ENCODE data around the gene SPAG4. TPM values are rescaled to one million over a fixed set of nuclear protein-coding genes. Genes with fewer than 3 reads are reported as not detected.

SPAG4 gene
- total RNA-seq, 1 experiment from 2014 or later, result 1.6 TPM

- TF ChIP-seq CTCF (IDR thresholded peaks at IDR 0.05; ENCODE audit: unreplicated experiment), result no peak
- Mint-ChIP-seq H3K36me3 (ENCODE audit: insufficient read depth, unreplicated experiment) (peaks cover 36% of the 10 kb centered on the region), H3K4me1 (ENCODE audit: insufficient read depth, unreplicated experiment) (peaks cover 16% of the 10 kb centered on the region), H3K9me3 (ENCODE audit: unreplicated experiment) (no peaks in the 10 kb centered on the region), H3K4me3 (ENCODE audit: unreplicated experiment) (no peak overlapping the region), H3K27ac (ENCODE audit: low read depth, unreplicated experiment) (no peak overlapping the region), H3K27me3 (ENCODE audit: insufficient read depth, unreplicated experiment) (no peaks in the 10 kb centered on the region)
- DNase-seq (ENCODE audit: unreplicated experiment), result no peak
- intact Hi-C loops (cut with micrococcal nuclease), result no loop called here
- ChIA-PET POLR2A (interaction anchor here (0.6 to 6.8 kb wide), 7 partner anchors 9 to 335 kb away, joined by 3 to 124 read pairs (median 3); partner anchors contain the start of genes CPNE1 and RBM12), CTCF (interaction anchor here (0.5 to 2.4 kb wide), 8 partner anchors 9 to 163 kb away, joined by 3 to 10 read pairs (median 4); no protein-coding TSS in a partner anchor)
- no TSS peak for BruUV-seq (replicated peaks)
Observed at GRCh38 chr20:35620818-35621559, 5.4 kb downstream of the SPAG4 start.

- peaks cover 16% of the 10 kb centered on the region for H3K4me1 Mint-ChIP-seq (ENCODE audit: insufficient read depth, unreplicated experiment)
- H3K27ac Mint-ChIP-seq (ENCODE audit: low read depth, unreplicated experiment), result no peak overlapping the region
- H3K27me3 Mint-ChIP-seq (ENCODE audit: insufficient read depth, unreplicated experiment), result no peaks in the 10 kb centered on the region
- H3K9me3 Mint-ChIP-seq (ENCODE audit: unreplicated experiment), result no peaks in the 10 kb centered on the region
- no peak overlapping the region for H3K4me3 Mint-ChIP-seq (ENCODE audit: unreplicated experiment)
- ChIA-PET CTCF (interaction anchor here (0.5 to 1.0 kb wide), 3 partner anchors 13 to 111 kb away, joined by 3 to 4 read pairs (median 3); no protein-coding TSS in a partner anchor), POLR2A (interaction anchor here (0.6 to 6.8 kb wide), 5 partner anchors 9 to 106 kb away, joined by 3 to 124 read pairs (median 14); partner anchors contain the start of genes CPNE1 and RBM12)
- intact Hi-C loops (cut with micrococcal nuclease), result no loop called here
- no peak for DNase-seq (ENCODE audit: unreplicated experiment)
- H3K36me3 Mint-ChIP-seq (ENCODE audit: insufficient read depth, unreplicated experiment), result peaks cover 41% of the 10 kb centered on the region
- no TSS peak for BruUV-seq (replicated peaks)
- no peak for TF ChIP-seq CTCF (IDR thresholded peaks at IDR 0.05; ENCODE audit: unreplicated experiment)
Observed at GRCh38 chr20:35621560-35621946, 5.9 kb downstream of the SPAG4 start.

GRCh38 chr20:35625584-35626385, 10.2 kb downstream of the SPAG4 start:
- Mint-ChIP-seq H3K27ac (ENCODE audit: low read depth, unreplicated experiment) (no peak overlapping the region), H3K4me3 (ENCODE audit: unreplicated experiment) (no peak overlapping the region), H3K36me3 (ENCODE audit: insufficient read depth, unreplicated experiment) (peaks cover 64% of the 10 kb centered on the region), H3K4me1 (ENCODE audit: insufficient read depth, unreplicated experiment) (peaks cover 4% of the 10 kb centered on the region), H3K27me3 (ENCODE audit: insufficient read depth, unreplicated experiment) (no peaks in the 10 kb centered on the region), H3K9me3 (ENCODE audit: unreplicated experiment) (no peaks in the 10 kb centered on the region)
- intact Hi-C loops (cut with micrococcal nuclease), result no loop called here
- no peak for DNase-seq (ENCODE audit: unreplicated experiment)
- ChIA-PET POLR2A (interaction anchor here (0.7 to 1.0 kb wide), 2 partner anchors 31 to 35 kb away, joined by 3 to 4 read pairs; no protein-coding TSS in a partner anchor), CTCF (no interaction called here)
- TF ChIP-seq CTCF (IDR thresholded peaks at IDR 0.05; ENCODE audit: unreplicated experiment), result no peak
- BruUV-seq (replicated peaks), result no TSS peak

GRCh38 chr20:35626386-35627001, 10.9 kb downstream of the SPAG4 start:
- no peaks in the 10 kb centered on the region for H3K27me3 Mint-ChIP-seq (ENCODE audit: insufficient read depth, unreplicated experiment)
- no peak overlapping the region for H3K4me3 Mint-ChIP-seq (ENCODE audit: unreplicated experiment)
- no peak for TF ChIP-seq CTCF (IDR thresholded peaks at IDR 0.05; ENCODE audit: unreplicated experiment)
- peaks cover 4% of the 10 kb centered on the region for H3K4me1 Mint-ChIP-seq (ENCODE audit: insufficient read depth, unreplicated experiment)
- BruUV-seq (replicated peaks), result TSS peak; percentile 33
- DNase-seq (ENCODE audit: unreplicated experiment), result no peak
- intact Hi-C loops (cut with micrococcal nuclease), result no loop called here
- peak overlapping the region; percentile 75 for H3K27ac Mint-ChIP-seq (ENCODE audit: low read depth, unreplicated experiment)
- no peaks in the 10 kb centered on the region for H3K9me3 Mint-ChIP-seq (ENCODE audit: unreplicated experiment)
- ChIA-PET CTCF (no interaction called here), POLR2A (no interaction called here)
- H3K36me3 Mint-ChIP-seq (ENCODE audit: insufficient read depth, unreplicated experiment), result peaks cover 65% of the 10 kb centered on the region

Data from MCF 10A (cell line).